ENCODE data around the gene TBCK. TPM values are rescaled to one million over a fixed set of nuclear protein-coding genes. Genes with fewer than 3 reads are reported as not detected.

Gene TBCK
- total and polyA plus RNA-seq, 2 of the 13 experiments (the other 11 are each of a cell fraction or from before 2014, with no cell fraction given), result 51.0 to 62.4 TPM

DNA sequence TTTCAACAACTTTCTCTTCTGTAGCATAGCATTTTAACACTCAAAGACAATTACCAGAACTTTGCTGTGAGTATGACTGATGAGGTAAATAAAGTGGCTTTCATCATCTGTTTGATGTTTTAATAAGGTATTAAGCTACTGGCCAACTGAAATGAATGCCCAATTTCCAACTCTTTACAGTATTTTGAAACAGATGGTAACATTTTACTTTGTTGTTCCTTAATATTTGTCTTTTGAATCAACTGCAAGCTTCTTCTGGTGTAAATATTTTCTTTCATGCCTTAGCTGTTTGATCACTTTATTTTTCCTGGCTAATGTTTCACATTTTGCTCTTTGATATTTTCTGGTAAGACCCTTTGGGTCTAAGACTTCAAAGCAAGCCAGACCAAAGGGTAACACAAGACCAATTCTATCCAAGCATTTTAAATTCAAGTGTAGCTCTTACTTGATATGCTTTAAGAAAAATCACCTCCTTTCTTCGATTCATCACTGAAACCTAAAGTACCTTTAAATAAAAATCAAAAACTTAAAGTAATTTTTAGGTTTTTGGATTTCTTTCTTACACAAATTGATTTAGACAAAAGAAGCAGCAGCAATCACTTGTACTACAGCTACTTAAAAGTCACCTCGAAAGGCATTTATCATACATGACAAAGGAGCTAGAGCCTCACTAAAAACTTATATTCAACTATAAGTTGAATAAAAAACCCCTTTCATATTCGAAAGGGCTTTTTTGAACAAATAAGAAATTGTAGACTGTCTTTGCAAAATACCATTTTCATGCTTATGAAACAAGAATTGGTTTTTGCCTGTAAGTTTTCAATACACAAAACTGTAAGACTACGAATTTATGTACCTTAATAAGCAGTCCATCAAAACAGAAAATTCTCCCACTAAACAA, 57.6 kb downstream of the TBCK start (continued):
- TF ChIP-seq ZNF577 (CRISPR knock-in tag; IDR thresholded peaks at IDR 0.05; ENCODE audit: borderline replicate concordance, low read depth) (no peak), HNRNPUL1 (IDR thresholded peaks at IDR 0.05; ENCODE audit: low read depth, low read length) (peak; percentile 92), FOXA3 (CRISPR knock-in tag; IDR thresholded peaks at IDR 0.05) (peak; percentile 97), ZFX (CRISPR knock-in tag; IDR thresholded peaks at IDR 0.05; ENCODE audit: low read depth) (no peak), ZNF350 (CRISPR knock-in tag; IDR thresholded peaks at IDR 0.05; ENCODE audit: borderline replicate concordance, low read depth) (no peak), ZNF556 (CRISPR knock-in tag; IDR thresholded peaks at IDR 0.05; ENCODE audit: borderline replicate concordance) (no peak), ZNF678 (CRISPR knock-in tag; IDR thresholded peaks at IDR 0.05) (no peak), SRSF1 (optimal IDR thresholded peaks at IDR 0.05; ENCODE audit: low read depth, low read length) (no peak), ZBTB7B (CRISPR knock-in tag; IDR thresholded peaks at IDR 0.05) (peak; percentile 69), ZNF205 (CRISPR knock-in tag; IDR thresholded peaks at IDR 0.05) (peak; percentile 68; the same call in 1 of the 2 replicates), AGO1 (IDR thresholded peaks at IDR 0.05; ENCODE audit: low read depth, low read length, poor library complexity, severe bottlenecking) (no peak), HMG20A (CRISPR knock-in tag; IDR thresholded peaks at IDR 0.05; ENCODE audit: borderline replicate concordance) (peak; percentile 95), SALL1 (CRISPR knock-in tag; IDR thresholded peaks at IDR 0.05) (0 out of 2 replicates have a peak, but pooled peaks have one; percentile 20), ZNF343 (CRISPR knock-in tag; IDR thresholded peaks at IDR 0.05) (no peak), KLF16 (CRISPR knock-in tag; IDR thresholded peaks at IDR 0.05) (peak in 1 of 2 experiments; percentile 73; a peak in 1 of 4 replicates), RARA (CRISPR knock-in tag; IDR thresholded peaks at IDR 0.05) (peak; percentile 75), SP5 (CRISPR knock-in tag; IDR thresholded peaks at IDR 0.05; ENCODE audit: borderline replicate concordance, low read depth) (peak; percentile 50; the same call in 1 of the 2 replicates), YY1 (IDR thresholded peaks at IDR 0.05; ENCODE audit: insufficient read depth, insufficient replicate concordance, low read depth, low read length) (no peak)
- TF ChIP-seq, protein P1, sequence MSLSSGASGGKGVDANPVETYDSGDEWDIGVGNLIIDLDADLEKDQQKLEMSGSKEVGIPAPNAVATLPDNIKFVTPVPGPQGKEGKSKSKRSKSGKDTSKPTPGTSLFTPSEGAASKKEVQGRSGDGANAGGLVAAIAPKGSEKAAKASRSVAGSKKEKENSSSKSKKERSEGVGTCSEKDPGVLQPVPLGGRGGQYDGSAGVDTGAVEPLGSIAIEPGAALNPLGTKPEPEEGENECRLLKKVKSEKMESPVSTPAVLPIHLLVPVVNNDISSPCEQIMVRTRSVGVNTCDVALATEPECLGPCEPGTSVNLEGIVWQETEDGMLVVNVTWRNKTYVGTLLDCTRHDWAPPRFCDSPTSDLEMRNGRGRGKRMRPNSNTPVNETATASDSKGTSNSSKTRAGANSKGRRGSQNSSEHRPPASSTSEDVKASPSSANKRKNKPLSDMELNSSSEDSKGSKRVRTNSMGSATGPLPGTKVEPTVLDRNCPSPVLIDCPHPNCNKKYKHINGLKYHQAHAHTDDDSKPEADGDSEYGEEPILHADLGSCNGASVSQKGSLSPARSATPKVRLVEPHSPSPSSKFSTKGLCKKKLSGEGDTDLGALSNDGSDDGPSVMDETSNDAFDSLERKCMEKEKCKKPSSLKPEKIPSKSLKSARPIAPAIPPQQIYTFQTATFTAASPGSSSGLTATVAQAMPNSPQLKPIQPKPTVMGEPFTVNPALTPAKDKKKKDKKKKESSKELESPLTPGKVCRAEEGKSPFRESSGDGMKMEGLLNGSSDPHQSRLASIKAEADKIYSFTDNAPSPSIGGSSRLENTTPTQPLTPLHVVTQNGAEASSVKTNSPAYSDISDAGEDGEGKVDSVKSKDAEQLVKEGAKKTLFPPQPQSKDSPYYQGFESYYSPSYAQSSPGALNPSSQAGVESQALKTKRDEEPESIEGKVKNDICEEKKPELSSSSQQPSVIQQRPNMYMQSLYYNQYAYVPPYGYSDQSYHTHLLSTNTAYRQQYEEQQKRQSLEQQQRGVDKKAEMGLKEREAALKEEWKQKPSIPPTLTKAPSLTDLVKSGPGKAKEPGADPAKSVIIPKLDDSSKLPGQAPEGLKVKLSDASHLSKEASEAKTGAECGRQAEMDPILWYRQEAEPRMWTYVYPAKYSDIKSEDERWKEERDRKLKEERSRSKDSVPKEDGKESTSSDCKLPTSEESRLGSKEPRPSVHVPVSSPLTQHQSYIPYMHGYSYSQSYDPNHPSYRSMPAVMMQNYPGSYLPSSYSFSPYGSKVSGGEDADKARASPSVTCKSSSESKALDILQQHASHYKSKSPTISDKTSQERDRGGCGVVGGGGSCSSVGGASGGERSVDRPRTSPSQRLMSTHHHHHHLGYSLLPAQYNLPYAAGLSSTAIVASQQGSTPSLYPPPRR (CRISPR knock-in tag; IDR thresholded peaks at IDR 0.05; ENCODE audit: borderline replicate concordance), result peak; percentile 95
